Endothelial cell of umbilical vein (primary cell): ENCODE measurements around the gene TSSK6. TPM values are rescaled to one million over a fixed set of nuclear protein-coding genes. Genes with fewer than 3 reads are reported as not detected.

Experiments used
- BruUV-seq: library from RNA; stranded (reverse); fragments of 400-500 nt; replicated peaks from 2 replicates; lab custom pipeline; 2021; lab: Mats Ljungman, UMichigan
- CTCF ChIA-PET: fragments of 300-600, 350-600 bp; sonication (Branson Sonifier 250); formaldehyde crosslinking; loops from one replicate; lab custom pipeline; 2021; ENCODE audit warnings: antibody characterized with exemption, inconsistent platforms; lab: Charles Lee
- POLR2A ChIA-PET: fragments of 300-600, 350-600 bp; sonication (Branson Sonifier 250); formaldehyde crosslinking; loops from one replicate; lab custom pipeline; 2021; ENCODE audit warnings: antibody characterized with exemption, inconsistent platforms; lab: Charles Lee
- DNase-seq: peaks from one replicate; pipeline ENCODE4 v3.0.0-alpha.2; 2011; ENCODE audit warnings: low read depth, low spot score
- FAIRE-seq: peaks from 2 replicates; lab custom pipeline; 2011; peaks lifted over from hg19 to GRCh38; lab: Jason Lieb, UNC
- H2AFZ ChIP-seq: 2 replicates; pipeline ENCODE4 v1.6.0; 2012; ENCODE audit warnings: low read depth, low read length, control low read depth, inconsistent platforms
- H3K27ac ChIP-seq: 2 replicates; pipeline ENCODE4 v1.5.1; 2011; ENCODE audit warnings: low read depth, mild to moderate bottlenecking, control low read depth, low read length, moderate library complexity; ENCODE audit not compliant: insufficient read depth
- H3K27me3 ChIP-seq, 2 experiments: 2 replicates each; pipeline versions ENCODE4 v1.6.0 to v1.6.1; 2011; ENCODE audit warnings: low read length in 2 of 2, mixed read lengths in 1 of 2; ENCODE audit not compliant: control insufficient read depth in 2 of 2, insufficient read depth in 2 of 2
- H3K36me3 ChIP-seq, 2 experiments: 2 replicates in 1 of 2; 3 replicates in 1 of 2; pipeline ENCODE4 v1.5.1; 2011; ENCODE audit warnings: low read length in 2 of 2, mild to moderate bottlenecking in 1 of 2, moderate library complexity in 1 of 2; ENCODE audit not compliant: control insufficient read depth in 2 of 2, insufficient read depth in 2 of 2; ENCODE audit errors: extremely low read depth in 1 of 2
- H3K4me1 ChIP-seq: 3 replicates; pipeline ENCODE4 v1.5.1; 2011; ENCODE audit warnings: mild to moderate bottlenecking, low read length; ENCODE audit not compliant: control insufficient read depth, insufficient read depth; ENCODE audit errors: extremely low read depth
- H3K4me2 ChIP-seq: 2 replicates; pipeline ENCODE4 v1.6.1; 2011; ENCODE audit warnings: low read length, control low read depth, mixed read lengths; ENCODE audit not compliant: insufficient read depth
- H3K4me3 ChIP-seq, 3 experiments: fragments of 200-600 bp in 1 of 3; sonication (generic), shearing (Covaris generic) in 1 of 3; replicated peaks in 1 of 3; 2 replicates each; pipeline ENCODE4 v1.5.1; 2011 to 2016; ENCODE audit warnings: control low read depth in 3 of 3, low read length in 3 of 3, mild to moderate bottlenecking in 2 of 3, inconsistent platforms in 1 of 3, low read depth in 1 of 3, moderate library complexity in 1 of 3; ENCODE audit not compliant: insufficient read depth in 1 of 3
- H3K79me2 ChIP-seq: 2 replicates; pipeline ENCODE4 v1.6.0; 2012; ENCODE audit warnings: low read length, inconsistent platforms; ENCODE audit not compliant: control insufficient read depth, insufficient read depth
- H3K9ac ChIP-seq: replicated peaks from 2 replicates; pipeline ENCODE3; 2011; ENCODE audit warnings: low read length, control low read depth; ENCODE audit not compliant: insufficient read depth; ENCODE audit errors: extremely low read depth
- H3K9me1 ChIP-seq: replicated peaks from 3 replicates; pipeline ENCODE4 v1.6.0; 2011; ENCODE audit warnings: mild to moderate bottlenecking, low read length; ENCODE audit not compliant: control insufficient read depth, insufficient read depth; ENCODE audit errors: extremely low read depth
- H3K9me3 ChIP-seq: replicated peaks from 2 replicates; pipeline ENCODE4 v1.5.1; 2012; ENCODE audit warnings: low read length, inconsistent platforms; ENCODE audit not compliant: control insufficient read depth, insufficient read depth
- H4K20me1 ChIP-seq: replicated peaks from 2 replicates; pipeline ENCODE3; 2011; ENCODE audit warnings: mild to moderate bottlenecking, low read length; ENCODE audit not compliant: control insufficient read depth, insufficient read depth; ENCODE audit errors: extremely low read depth
- EZH2 ChIP-seq: IDR thresholded peaks from 2 replicates; pipeline ENCODE4 v1.6.1; 2012; ENCODE audit warnings: borderline replicate concordance, low read depth, mild to moderate bottlenecking, moderate library complexity, low read length, inconsistent platforms; ENCODE audit not compliant: severe bottlenecking
- FOS ChIP-seq: IDR thresholded peaks from 2 replicates; pipeline ENCODE4 v1.6.1; 2011; ENCODE audit warnings: mild to moderate bottlenecking, low read length, moderate library complexity, borderline replicate concordance; ENCODE audit not compliant: insufficient read depth
- GATA2 ChIP-seq: IDR thresholded peaks from 2 replicates; pipeline ENCODE4 v1.7.0; 2011; ENCODE audit warnings: low read depth, mild to moderate bottlenecking, moderate library complexity, mixed read lengths, low read length; ENCODE audit not compliant: insufficient read length, insufficient read depth
- JUN ChIP-seq: IDR thresholded peaks from 2 replicates; pipeline ENCODE4 v1.6.1; 2011; ENCODE audit warnings: borderline replicate concordance, low read depth; ENCODE audit not compliant: insufficient read length, insufficient read depth
- MYC ChIP-seq: IDR thresholded peaks from one replicate; pipeline ENCODE4 v1.6.1; 2011; ENCODE audit warnings: mild to moderate bottlenecking, low read depth, low read length
- POLR2A ChIP-seq: IDR thresholded peaks from 2 replicates; pipeline ENCODE4 v1.6.1; 2012; ENCODE audit warnings: low read depth, mild to moderate bottlenecking, control low read depth, low read length
- POLR2AphosphoS5 ChIP-seq: IDR thresholded peaks from 2 replicates; pipeline ENCODE4 v1.6.1; 2012; ENCODE audit warnings: low read depth, mild to moderate bottlenecking, control low read depth, low read length, moderate library complexity; ENCODE audit not compliant: insufficient read depth
- dilution Hi-C: fragments of 300-500 bp; cut with MboI; formaldehyde crosslinking; loops from one replicate; pipeline ENCODE4 v1.15.0; 2019; ENCODE audit warnings: low sequenced_read_pairs; ENCODE audit not compliant: extremely low pct_ligation_motif_present
- intact Hi-C: fragments of 100-400 bp; cut with micrococcal nuclease; formaldehyde crosslinking; loops from one replicate; pipeline ENCODE4 v1.10.0; 2022
- polyA plus RNA-seq, 4 experiments: library from polyadenylated mRNA; depleted of rRNA in 3 of 4; stranded (reverse) in 3 of 4; unstranded in 1 of 4; fragments of >200 nt; gene quantifications; 2 replicates each; pipeline versions ENCODE4 v1.2.1 to v1.2.3, GENCODE V29; 2011 to 2012; ENCODE audit warnings: missing spikeins in 1 of 4
- total RNA-seq: library from RNA; stranded (reverse); gene quantifications from 2 replicates; pipeline ENCODE4 v1.2.3, GENCODE V29; 2021
- TF ChIP-seq, protein P1 (sequence below): IDR thresholded peaks from 2 replicates; pipeline ENCODE4 v1.6.1; 2011; ENCODE audit not compliant: insufficient read depth, insufficient read length
- TF ChIP-seq, protein P2 (sequence below), 2 donors: IDR thresholded peaks; 1 replicate in 1 of 2; 2 replicates in 1 of 2; pipeline ENCODE4 v1.5.1; 2011; ENCODE audit warnings: low read length in 2 of 2, mild to moderate bottlenecking in 2 of 2, moderate library complexity in 2 of 2, control low read depth in 1 of 2, inconsistent platforms in 1 of 2, low read depth in 1 of 2; ENCODE audit not compliant: insufficient read depth in 1 of 2; ENCODE audit errors: extremely low read depth in 1 of 2

TSSK6 gene
- total and polyA plus RNA-seq, 2 donors (not counting 3 experiments of a cell fraction or from before 2014, with no cell fraction given), result 0.76 to 0.82 TPM

DNA sequence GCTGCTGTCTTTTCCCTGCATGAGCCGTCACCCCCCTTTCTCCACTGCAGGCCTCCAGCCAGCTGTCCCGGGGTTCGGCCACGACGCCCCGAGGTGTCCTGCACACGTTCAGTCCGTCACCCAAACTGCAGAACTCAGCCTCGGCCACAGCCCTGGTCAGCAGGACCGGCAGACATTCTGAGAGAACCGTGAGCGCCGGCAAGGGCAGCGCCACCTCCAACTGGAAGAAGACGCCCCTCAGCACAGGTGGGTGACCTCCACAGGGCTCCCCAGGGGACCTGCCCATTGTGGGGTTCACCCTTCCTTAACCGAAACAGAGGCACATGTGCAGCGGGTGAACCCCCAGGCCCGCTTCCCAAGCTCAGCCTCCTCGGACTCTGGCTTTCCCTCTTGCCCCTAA lies 13.1 kb downstream of the TSSK6 start:
- Histone ChIP-seq H3K79me2 (no peaks in the 10 kb centered on the region), H3K36me3 (peaks cover 22 to 63% of the 10 kb centered on the region in 2 experiments), H3K27ac (no peak overlapping the region), H3K4me1 (no peaks in the 10 kb centered on the region), H2AFZ (no peak overlapping the region), H3K4me3 (no peak overlapping the region), H3K4me2 (no peak overlapping the region), H3K9ac (no peak overlapping the region), H3K9me3 (no peaks in the 10 kb centered on the region), H3K27me3 (no peaks in the 10 kb centered on the region), H3K9me1 (no peaks in the 10 kb centered on the region), H4K20me1 (no peaks in the 10 kb centered on the region)
- ChIA-PET CTCF (no interaction called here), POLR2A (no interaction called here)
- TF ChIP-seq POLR2AphosphoS5 (no peak), GATA2 (no peak), JUN (no peak), MYC (no peak), POLR2A (no peak), FOS (no peak), EZH2 (no peak)
- TF ChIP-seq, protein P1, sequence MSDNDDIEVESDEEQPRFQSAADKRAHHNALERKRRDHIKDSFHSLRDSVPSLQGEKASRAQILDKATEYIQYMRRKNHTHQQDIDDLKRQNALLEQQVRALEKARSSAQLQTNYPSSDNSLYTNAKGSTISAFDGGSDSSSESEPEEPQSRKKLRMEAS, result no peak
- TF ChIP-seq, protein P2, sequence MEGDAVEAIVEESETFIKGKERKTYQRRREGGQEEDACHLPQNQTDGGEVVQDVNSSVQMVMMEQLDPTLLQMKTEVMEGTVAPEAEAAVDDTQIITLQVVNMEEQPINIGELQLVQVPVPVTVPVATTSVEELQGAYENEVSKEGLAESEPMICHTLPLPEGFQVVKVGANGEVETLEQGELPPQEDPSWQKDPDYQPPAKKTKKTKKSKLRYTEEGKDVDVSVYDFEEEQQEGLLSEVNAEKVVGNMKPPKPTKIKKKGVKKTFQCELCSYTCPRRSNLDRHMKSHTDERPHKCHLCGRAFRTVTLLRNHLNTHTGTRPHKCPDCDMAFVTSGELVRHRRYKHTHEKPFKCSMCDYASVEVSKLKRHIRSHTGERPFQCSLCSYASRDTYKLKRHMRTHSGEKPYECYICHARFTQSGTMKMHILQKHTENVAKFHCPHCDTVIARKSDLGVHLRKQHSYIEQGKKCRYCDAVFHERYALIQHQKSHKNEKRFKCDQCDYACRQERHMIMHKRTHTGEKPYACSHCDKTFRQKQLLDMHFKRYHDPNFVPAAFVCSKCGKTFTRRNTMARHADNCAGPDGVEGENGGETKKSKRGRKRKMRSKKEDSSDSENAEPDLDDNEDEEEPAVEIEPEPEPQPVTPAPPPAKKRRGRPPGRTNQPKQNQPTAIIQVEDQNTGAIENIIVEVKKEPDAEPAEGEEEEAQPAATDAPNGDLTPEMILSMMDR (IDR thresholded peaks at IDR 0.05; ENCODE audit: extremely low read depth in 1 of 2, insufficient read depth in 1 of 2, low read depth in 1 of 2, low read length in 2 of 2), result no peak
- intact Hi-C loops (no loop called here), dilution Hi-C loops (no loop called here)
- no peak for DNase-seq
- no peak for FAIRE-seq
- no TSS peak for BruUV-seq
